WERI-Rb-1 (cell line): ENCODE measurements around the gene MYO9A.
"Not testable (repeated sequence)": the region's sequence is repeated elsewhere in the genome, so short reads cannot be mapped to it uniquely, and the experiment has no call there.

ENCODE experiments used
- DNase-seq: peaks from one replicate; pipeline ENCODE4 v3.0.0-alpha.2; 2020
- H3K27ac ChIP-seq: fragments of 250-450 bp; sonication (Bioruptor Pico); 2 replicates; pipeline ENCODE4 v1.5.1; 2020; ENCODE audit warnings: mild to moderate bottlenecking, moderate library complexity
- H3K27me3 ChIP-seq: fragments of 250-450 bp; sonication (Bioruptor Pico); 2 replicates; pipeline ENCODE4 v1.5.1; 2021; ENCODE audit warnings: mild to moderate bottlenecking, low read depth, moderate library complexity; ENCODE audit not compliant: insufficient read depth, severe bottlenecking
- H3K36me3 ChIP-seq: fragments of 250-450 bp; sonication (Bioruptor Pico); 2 replicates; pipeline ENCODE4 v1.5.1; 2020; ENCODE audit warnings: mild to moderate bottlenecking, moderate library complexity
- H3K4me3 ChIP-seq: 2 replicates; pipeline ENCODE4 v1.5.1; 2011; ENCODE audit warnings: low read depth, mild to moderate bottlenecking, control low read depth, low read length
- H3K9me3 ChIP-seq: fragments of 250-450 bp; sonication (Bioruptor Pico); 2 replicates; pipeline ENCODE4 v1.5.1; 2021; ENCODE audit warnings: mild to moderate bottlenecking, moderate library complexity; ENCODE audit not compliant: severe bottlenecking
- TF ChIP-seq, protein P1 (sequence below): IDR thresholded peaks from 2 replicates; pipeline ENCODE4 v1.5.1; 2011; ENCODE audit warnings: low read depth, mild to moderate bottlenecking, control low read depth, inconsistent platforms, low read length

Gene MYO9A

DNA sequence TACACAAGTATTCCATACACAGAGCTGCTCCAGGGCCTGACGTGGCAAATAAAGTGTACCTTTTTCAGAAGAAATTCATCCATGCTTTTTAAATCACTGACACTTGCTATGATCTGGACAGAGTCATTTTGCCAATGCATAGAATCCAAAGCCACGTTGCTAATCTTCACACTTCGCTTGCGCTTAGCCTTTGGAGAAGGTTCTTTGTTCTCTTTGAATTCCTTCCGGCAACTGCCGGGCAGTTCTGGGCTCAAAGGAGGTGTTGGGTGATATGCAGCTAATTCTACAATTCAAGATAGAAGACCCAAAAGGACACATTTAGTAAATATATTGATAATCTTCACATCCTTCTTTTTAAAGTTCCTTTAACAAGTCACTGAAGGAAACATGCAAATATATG is 237.7 kb downstream of the MYO9A start:
- no peaks in the 10 kb centered on the region; the same call in 1 of the 2 replicates for H3K36me3 ChIP-seq
- no peaks in the 10 kb centered on the region for H3K27me3 ChIP-seq
- H3K4me3 ChIP-seq = no peak overlapping the region
- no peak for DNase-seq
- no peak overlapping the region for H3K27ac ChIP-seq
- no peaks in the 10 kb centered on the region for H3K9me3 ChIP-seq
- TF ChIP-seq, protein P1, sequence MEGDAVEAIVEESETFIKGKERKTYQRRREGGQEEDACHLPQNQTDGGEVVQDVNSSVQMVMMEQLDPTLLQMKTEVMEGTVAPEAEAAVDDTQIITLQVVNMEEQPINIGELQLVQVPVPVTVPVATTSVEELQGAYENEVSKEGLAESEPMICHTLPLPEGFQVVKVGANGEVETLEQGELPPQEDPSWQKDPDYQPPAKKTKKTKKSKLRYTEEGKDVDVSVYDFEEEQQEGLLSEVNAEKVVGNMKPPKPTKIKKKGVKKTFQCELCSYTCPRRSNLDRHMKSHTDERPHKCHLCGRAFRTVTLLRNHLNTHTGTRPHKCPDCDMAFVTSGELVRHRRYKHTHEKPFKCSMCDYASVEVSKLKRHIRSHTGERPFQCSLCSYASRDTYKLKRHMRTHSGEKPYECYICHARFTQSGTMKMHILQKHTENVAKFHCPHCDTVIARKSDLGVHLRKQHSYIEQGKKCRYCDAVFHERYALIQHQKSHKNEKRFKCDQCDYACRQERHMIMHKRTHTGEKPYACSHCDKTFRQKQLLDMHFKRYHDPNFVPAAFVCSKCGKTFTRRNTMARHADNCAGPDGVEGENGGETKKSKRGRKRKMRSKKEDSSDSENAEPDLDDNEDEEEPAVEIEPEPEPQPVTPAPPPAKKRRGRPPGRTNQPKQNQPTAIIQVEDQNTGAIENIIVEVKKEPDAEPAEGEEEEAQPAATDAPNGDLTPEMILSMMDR = no peak

GRCh38 chr15:71874245-71874644 is 243.7 kb downstream of the MYO9A start:
- DNase-seq = no peak
- Histone ChIP-seq H3K9me3 (no peaks in the 10 kb centered on the region), H3K4me3 (no peak overlapping the region), H3K27me3 (no peaks in the 10 kb centered on the region), H3K36me3 (no peaks in the 10 kb centered on the region), H3K27ac (no peak overlapping the region)
- TF ChIP-seq, protein P1 = no peak

DNA sequence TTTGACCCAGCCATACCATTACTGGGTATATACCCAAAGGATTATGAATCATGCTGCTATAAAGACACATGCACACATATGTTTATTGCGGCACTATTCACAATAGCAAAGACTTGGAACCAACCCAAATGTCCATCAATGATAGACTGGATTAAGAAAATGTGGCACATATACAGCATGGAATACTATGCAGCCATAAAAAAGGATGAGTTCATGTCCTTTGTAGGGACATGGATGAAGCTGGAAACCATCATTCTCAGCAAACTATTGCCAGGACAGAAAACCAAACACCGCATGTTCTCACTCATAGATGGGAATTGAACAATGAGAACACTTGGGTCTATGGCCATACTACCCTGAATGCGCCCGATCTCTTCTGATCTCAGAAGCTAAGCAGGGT is 259.7 kb downstream of the MYO9A start:
- H3K27ac ChIP-seq, DNase-seq, H3K4me3 ChIP-seq, H3K9me3 ChIP-seq, H3K27me3 ChIP-seq, H3K36me3 ChIP-seq: not testable (repeated sequence)

- no peak overlapping the region for H3K4me3 ChIP-seq
- no peaks in the 10 kb centered on the region for H3K9me3 ChIP-seq
- H3K27ac ChIP-seq = no peak overlapping the region
- TF ChIP-seq, protein P1 = no peak
- H3K27me3 ChIP-seq = no peaks in the 10 kb centered on the region
- no peak for DNase-seq
- H3K36me3 ChIP-seq = peaks cover 6% of the 10 kb centered on the region
Measured at GRCh38 chr15:71853543-71853942, 264.4 kb downstream of the MYO9A start.

DNA sequence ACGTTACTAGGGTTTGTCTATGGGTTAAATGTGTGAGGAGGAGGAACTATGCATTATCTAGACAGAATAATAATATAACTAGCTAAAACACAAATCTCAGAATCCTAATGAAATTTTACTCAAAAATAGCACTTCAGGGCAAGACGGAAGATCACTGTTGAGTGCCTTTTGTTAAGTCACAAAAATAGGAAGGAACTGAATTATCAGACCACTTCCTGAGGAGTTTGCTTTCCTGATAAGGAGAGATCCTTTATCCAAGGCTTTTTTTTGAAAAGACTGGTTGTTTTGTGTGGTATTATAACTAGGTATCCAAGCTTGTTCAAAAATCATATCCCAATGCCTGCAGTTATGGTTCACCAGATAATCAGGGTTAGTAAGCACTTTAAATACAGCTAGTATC is 273.0 kb downstream of the MYO9A start:
- Histone ChIP-seq H3K27ac (no peak overlapping the region), H3K4me3 (no peak overlapping the region), H3K36me3 (peaks cover 9% of the 10 kb centered on the region), H3K9me3 (no peaks in the 10 kb centered on the region), H3K27me3 (no peaks in the 10 kb centered on the region)
- TF ChIP-seq, protein P1 = no peak
- DNase-seq = no peak

GRCh38 chr15:71841563-71841962 is 276.4 kb downstream of the MYO9A start:
- Histone ChIP-seq H3K4me3 (no peak overlapping the region), H3K36me3 (peaks cover 2% of the 10 kb centered on the region), H3K27ac (no peak overlapping the region), H3K27me3 (no peaks in the 10 kb centered on the region), H3K9me3 (no peaks in the 10 kb centered on the region)
- TF ChIP-seq, protein P1 = no peak
- no peak for DNase-seq
